Gastrocnemius medialis (tissue), 4 donors: ENCODE measurements around the gene CDH23.

Source experiments
- POLR2A ChIP-seq, 2 donors: fragments of 450-650 bp; IDR thresholded peaks; one replicate each; pipeline ENCODE4 v1.6.1; 2017; ENCODE audit warnings: antibody characterized with exemption in 2 of 2, mild to moderate bottlenecking in 2 of 2, moderate library complexity in 2 of 2
- TF ChIP-seq, protein P1 (sequence below), 5 experiments: fragments of 450-650 bp in 3 of 5; fragments of 200-600 bp in 2 of 5; sonication (generic) in 2 of 5; IDR thresholded peaks in 4 of 5; conservative IDR thresholded peaks in 1 of 5; 1 replicate in 4 of 5; 2 replicates in 1 of 5; pipeline ENCODE4 v1.5.1; 2016 to 2019; ENCODE audit warnings: antibody characterized with exemption in 5 of 5, mild to moderate bottlenecking in 3 of 5, moderate library complexity in 3 of 5

DNA sequence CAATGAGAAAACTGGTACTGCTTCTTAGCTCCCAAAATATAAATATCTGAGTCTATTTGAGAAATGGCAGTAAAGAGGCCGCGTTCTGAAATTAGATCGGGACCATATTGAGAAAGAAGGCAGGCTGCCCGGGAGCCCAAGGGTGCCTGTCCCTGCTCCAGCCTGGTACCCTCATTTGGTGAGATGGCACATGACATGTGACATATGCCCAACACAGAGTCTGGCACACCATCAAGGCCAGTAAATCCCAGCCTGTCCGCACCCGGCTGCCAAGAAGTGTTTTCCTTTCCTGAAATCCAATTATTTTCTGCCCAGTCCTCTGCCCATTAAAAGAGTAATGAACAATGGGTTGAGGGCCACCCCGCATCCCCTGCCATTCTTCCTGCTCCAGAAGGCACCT is 66.4 kb downstream of the CDH23 start:
- TF ChIP-seq, protein P1, sequence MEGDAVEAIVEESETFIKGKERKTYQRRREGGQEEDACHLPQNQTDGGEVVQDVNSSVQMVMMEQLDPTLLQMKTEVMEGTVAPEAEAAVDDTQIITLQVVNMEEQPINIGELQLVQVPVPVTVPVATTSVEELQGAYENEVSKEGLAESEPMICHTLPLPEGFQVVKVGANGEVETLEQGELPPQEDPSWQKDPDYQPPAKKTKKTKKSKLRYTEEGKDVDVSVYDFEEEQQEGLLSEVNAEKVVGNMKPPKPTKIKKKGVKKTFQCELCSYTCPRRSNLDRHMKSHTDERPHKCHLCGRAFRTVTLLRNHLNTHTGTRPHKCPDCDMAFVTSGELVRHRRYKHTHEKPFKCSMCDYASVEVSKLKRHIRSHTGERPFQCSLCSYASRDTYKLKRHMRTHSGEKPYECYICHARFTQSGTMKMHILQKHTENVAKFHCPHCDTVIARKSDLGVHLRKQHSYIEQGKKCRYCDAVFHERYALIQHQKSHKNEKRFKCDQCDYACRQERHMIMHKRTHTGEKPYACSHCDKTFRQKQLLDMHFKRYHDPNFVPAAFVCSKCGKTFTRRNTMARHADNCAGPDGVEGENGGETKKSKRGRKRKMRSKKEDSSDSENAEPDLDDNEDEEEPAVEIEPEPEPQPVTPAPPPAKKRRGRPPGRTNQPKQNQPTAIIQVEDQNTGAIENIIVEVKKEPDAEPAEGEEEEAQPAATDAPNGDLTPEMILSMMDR (IDR thresholded peaks at IDR 0.05 in 4 of 5, conservative IDR thresholded peaks at IDR 0.05 in 1 of 5) = no peak
- TF ChIP-seq POLR2A (IDR thresholded peaks at IDR 0.05) = no peak
